Calu3 (cell line): ENCODE measurements around the gene KCNJ8. TPM values are rescaled to one million over a fixed set of nuclear protein-coding genes. Genes with fewer than 3 reads are reported as not detected.

Experiments
- BruUV-seq: library from RNA; stranded (reverse); fragments of 400-500 nt; replicated peaks from 2 replicates; lab custom pipeline; 2021; lab: Mats Ljungman, UMichigan
- CTCF ChIA-PET: fragments of 300-600 bp; sonication (Branson Sonifier 250); formaldehyde crosslinking; loops from one replicate; lab custom pipeline; 2022; ENCODE audit warnings: antibody characterized with exemption; lab: Charles Lee
- DNase-seq: peaks from one replicate; pipeline ENCODE4 v3.0.0; 2022
- H3K27ac Mint-ChIP-seq: one replicate; pipeline ENCODE4 v1.8.0; 2022; ENCODE audit warnings: mixed read lengths; ENCODE audit not compliant: unreplicated experiment
- H3K27me3 Mint-ChIP-seq: one replicate; pipeline ENCODE4 v1.8.0; 2022; ENCODE audit warnings: mixed read lengths; ENCODE audit not compliant: unreplicated experiment
- H3K36me3 Mint-ChIP-seq: one replicate; pipeline ENCODE4 v1.8.0; 2022; ENCODE audit warnings: mild to moderate bottlenecking, moderate library complexity, mixed read lengths; ENCODE audit not compliant: insufficient read depth, unreplicated experiment
- H3K4me1 Mint-ChIP-seq: one replicate; pipeline ENCODE4 v1.8.0; 2022; ENCODE audit warnings: mild to moderate bottlenecking, low read depth, mixed read lengths; ENCODE audit not compliant: unreplicated experiment
- H3K4me3 Mint-ChIP-seq: one replicate; pipeline ENCODE4 v1.8.0; 2022; ENCODE audit warnings: mild to moderate bottlenecking, low read depth, moderate library complexity, mixed read lengths; ENCODE audit not compliant: unreplicated experiment
- H3K9me3 Mint-ChIP-seq: one replicate; pipeline ENCODE4 v1.8.0; 2022; ENCODE audit warnings: low read depth, mixed read lengths; ENCODE audit not compliant: unreplicated experiment
- CTCF ChIP-seq: fragments of 200-600 bp; IDR thresholded peaks from one replicate; pipeline ENCODE4 v1.8.0; 2022; ENCODE audit warnings: antibody characterized with exemption; ENCODE audit not compliant: unreplicated experiment
- intact Hi-C: fragments of 100-400 bp; cut with micrococcal nuclease; formaldehyde crosslinking; loops from one replicate; pipeline ENCODE4 v1.10.0; 2022; ENCODE audit not compliant: unreplicated experiment
- total RNA-seq: library from RNA; stranded (reverse); gene quantifications from 2 replicates; pipeline ENCODE4 v1.2.3, GENCODE V29; 2022

The KCNJ8 gene
- total RNA-seq, 1 experiment from 2014 or later = not detected

- CTCF ChIA-PET = interaction anchor here (0.6 kb wide), 1 partner anchor 132 kb away, joined by 3 read pairs; no protein-coding TSS in a partner anchor
- peak overlapping the region; percentile 68 for H3K4me3 Mint-ChIP-seq
- H3K4me1 Mint-ChIP-seq = no peaks in the 10 kb centered on the region
- BruUV-seq = no TSS peak
- no peak overlapping the region for H3K27ac Mint-ChIP-seq
- DNase-seq = no peak
- H3K36me3 Mint-ChIP-seq = no peaks in the 10 kb centered on the region
- H3K27me3 Mint-ChIP-seq = no peaks in the 10 kb centered on the region
- intact Hi-C loops = no loop called here
- no peaks in the 10 kb centered on the region for H3K9me3 Mint-ChIP-seq
- no peak for TF ChIP-seq CTCF
Observed at GRCh38 chr12:21775133-21775820, 771 bp upstream of the KCNJ8 start.

- Mint-ChIP-seq H3K4me1 (no peaks in the 10 kb centered on the region), H3K4me3 (no peak overlapping the region), H3K27ac (no peak overlapping the region), H3K27me3 (no peaks in the 10 kb centered on the region), H3K36me3 (no peaks in the 10 kb centered on the region), H3K9me3 (no peaks in the 10 kb centered on the region)
- CTCF ChIA-PET = no interaction called here
- no peak for TF ChIP-seq CTCF
- no TSS peak for BruUV-seq
- intact Hi-C loops = no loop called here
- no peak for DNase-seq
Observed at GRCh38 chr12:21773806-21774205, 700 bp downstream of the KCNJ8 start.

GRCh38 chr12:21773263-21773741 lies 1.2 kb downstream of the KCNJ8 start:
- Mint-ChIP-seq H3K27me3 (no peaks in the 10 kb centered on the region), H3K4me3 (no peak overlapping the region), H3K36me3 (no peaks in the 10 kb centered on the region), H3K9me3 (no peaks in the 10 kb centered on the region), H3K27ac (no peak overlapping the region), H3K4me1 (no peaks in the 10 kb centered on the region)
- BruUV-seq = no TSS peak
- TF ChIP-seq CTCF = no peak
- DNase-seq = no peak
- intact Hi-C loops = no loop called here
- CTCF ChIA-PET = no interaction called here

DNA sequence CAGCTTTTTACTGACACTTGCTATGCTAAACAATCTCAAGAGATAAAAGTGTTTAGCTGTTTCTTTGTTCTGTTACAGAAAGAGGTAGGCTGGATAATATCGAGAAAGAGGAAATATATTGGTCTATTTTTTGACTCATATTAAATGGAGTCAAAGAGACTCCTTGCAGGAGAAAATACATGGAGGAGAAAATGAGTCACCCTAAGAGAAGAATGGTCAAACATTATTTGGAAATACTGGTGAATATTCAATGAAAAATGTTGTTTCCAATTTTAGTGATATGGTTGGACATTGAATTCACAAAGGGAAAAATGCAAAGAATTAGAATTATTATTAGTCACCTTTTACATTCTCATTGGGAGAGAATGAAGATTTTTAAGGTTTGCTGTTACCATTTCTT lies 3.2 kb downstream of the KCNJ8 start:
- Mint-ChIP-seq H3K36me3 (no peaks in the 10 kb centered on the region), H3K27ac (no peak overlapping the region), H3K4me1 (no peaks in the 10 kb centered on the region), H3K9me3 (no peaks in the 10 kb centered on the region), H3K27me3 (no peaks in the 10 kb centered on the region), H3K4me3 (no peak overlapping the region)
- CTCF ChIA-PET = no interaction called here
- intact Hi-C loops = no loop called here
- no TSS peak for BruUV-seq
- no peak for DNase-seq
- no peak for TF ChIP-seq CTCF
